M059J (cell line): ENCODE data around the gene COL20A1. TPM values are rescaled to one million over a fixed set of nuclear protein-coding genes. Genes with fewer than 3 reads are reported as not detected.

ENCODE experiments used
- DNase-seq: peaks from one replicate; pipeline ENCODE4 v3.0.0-alpha.2; 2012; ENCODE audit warnings: low read depth
- total RNA-seq: library from RNA; depleted of rRNA; stranded (reverse); fragments of >200 nt; shearing (Covaris generic); gene quantifications from 2 replicates; pipeline ENCODE4 v1.2.3, GENCODE V29; 2014

Gene COL20A1
- total RNA-seq, 1 experiment from 2014 or later, result not detected

- no peak for DNase-seq
Measured at GRCh38 chr20:63277466-63278272, 15.3 kb upstream of the COL20A1 start.

- no peak for DNase-seq
Measured at GRCh38 chr20:63278661-63279060, 14.3 kb upstream of the COL20A1 start.

GRCh38 chr20:63279931-63280330 lies 13.1 kb upstream of the COL20A1 start:
- DNase-seq, result no peak

GRCh38 chr20:63280371-63280770 lies 12.6 kb upstream of the COL20A1 start:
- no peak for DNase-seq

- no peak for DNase-seq
Measured at GRCh38 chr20:63280929-63281545, 11.9 kb upstream of the COL20A1 start.

GRCh38 chr20:63281742-63282665 lies 11.0 kb upstream of the COL20A1 start:
- DNase-seq, result no peak

- DNase-seq, result no peak
Measured at GRCh38 chr20:63282946-63283345, 10.0 kb upstream of the COL20A1 start.

GRCh38 chr20:63283397-63284082 lies 9.4 kb upstream of the COL20A1 start:
- no peak for DNase-seq

- no peak for DNase-seq
Measured at GRCh38 chr20:63284083-63284440, 8.9 kb upstream of the COL20A1 start.

- DNase-seq, result no peak
Measured at GRCh38 chr20:63284544-63284949, 8.4 kb upstream of the COL20A1 start.

- DNase-seq, result no peak
Measured at GRCh38 chr20:63284981-63285524, 7.9 kb upstream of the COL20A1 start.

- no peak for DNase-seq
Measured at GRCh38 chr20:63285636-63286615, 7.1 kb upstream of the COL20A1 start.

GRCh38 chr20:63286781-63287696 lies 5.9 kb upstream of the COL20A1 start:
- DNase-seq, result no peak

GRCh38 chr20:63287697-63288580 lies 5.0 kb upstream of the COL20A1 start:
- DNase-seq, result no peak

GRCh38 chr20:63288581-63289251 lies 4.3 kb upstream of the COL20A1 start:
- DNase-seq, result no peak

- DNase-seq, result no peak
Measured at GRCh38 chr20:63289311-63290135, 3.5 kb upstream of the COL20A1 start.
